Activated naive CD8-positive, alpha-beta T cell (primary cell): ENCODE measurements around the gene ANKAR.
"Not testable (repeated sequence)": the region's sequence is repeated elsewhere in the genome, so short reads cannot be mapped to it uniquely, and the experiment has no call there.

ENCODE experiments used
- H3K27ac Mint-ChIP-seq: one replicate; pipeline ENCODE4 v1.8.0; 2021; ENCODE audit warnings: mixed read lengths
- H3K27me3 Mint-ChIP-seq: one replicate; pipeline ENCODE4 v1.8.0; 2021; ENCODE audit warnings: mixed read lengths
- H3K36me3 Mint-ChIP-seq: one replicate; pipeline ENCODE4 v1.8.0; 2021; ENCODE audit warnings: mixed read lengths
- H3K4me1 Mint-ChIP-seq: one replicate; pipeline ENCODE4 v1.8.0; 2021; ENCODE audit warnings: low read depth, mixed read lengths
- H3K4me3 Mint-ChIP-seq: one replicate; pipeline ENCODE4 v1.8.0; 2021; ENCODE audit warnings: mild to moderate bottlenecking, mixed read lengths
- H3K9me3 Mint-ChIP-seq: one replicate; pipeline ENCODE4 v1.8.0; 2021; ENCODE audit warnings: low read depth, mixed read lengths

The ANKAR gene

GRCh38 chr2:189648846-189649509 is 25.5 kb upstream of the ANKAR start:
- no peak overlapping the region for H3K4me3 Mint-ChIP-seq
- peaks cover 16% of the 10 kb centered on the region for H3K9me3 Mint-ChIP-seq
- peaks cover 1% of the 10 kb centered on the region for H3K27me3 Mint-ChIP-seq
- no peaks in the 10 kb centered on the region for H3K4me1 Mint-ChIP-seq
- H3K36me3 Mint-ChIP-seq: peaks cover 8% of the 10 kb centered on the region
- no peak overlapping the region for H3K27ac Mint-ChIP-seq

DNA sequence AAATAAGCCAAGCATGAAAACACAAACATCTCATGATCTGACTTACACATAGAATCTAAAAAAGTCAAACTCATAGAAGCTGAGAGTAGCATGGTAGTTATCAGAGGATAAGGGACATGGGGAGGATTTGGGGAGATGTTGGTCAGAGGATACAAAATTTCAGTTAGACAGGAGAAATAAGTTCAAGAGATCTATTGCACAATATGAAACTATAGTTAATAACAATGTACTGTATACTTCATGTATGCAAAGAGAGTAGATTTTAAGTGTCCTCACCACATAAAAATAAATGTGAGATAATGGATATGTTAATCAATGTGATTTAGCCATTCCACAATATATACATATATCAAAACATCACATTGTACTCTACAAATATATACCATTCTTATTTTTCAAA is 23.2 kb upstream of the ANKAR start:
- Mint-ChIP-seq H3K9me3 (peaks cover 16% of the 10 kb centered on the region), H3K4me1 (peaks cover 6% of the 10 kb centered on the region), H3K4me3 (no peak overlapping the region), H3K27me3 (no peaks in the 10 kb centered on the region), H3K27ac (no peak overlapping the region), H3K36me3 (peaks cover 8% of the 10 kb centered on the region)

DNA sequence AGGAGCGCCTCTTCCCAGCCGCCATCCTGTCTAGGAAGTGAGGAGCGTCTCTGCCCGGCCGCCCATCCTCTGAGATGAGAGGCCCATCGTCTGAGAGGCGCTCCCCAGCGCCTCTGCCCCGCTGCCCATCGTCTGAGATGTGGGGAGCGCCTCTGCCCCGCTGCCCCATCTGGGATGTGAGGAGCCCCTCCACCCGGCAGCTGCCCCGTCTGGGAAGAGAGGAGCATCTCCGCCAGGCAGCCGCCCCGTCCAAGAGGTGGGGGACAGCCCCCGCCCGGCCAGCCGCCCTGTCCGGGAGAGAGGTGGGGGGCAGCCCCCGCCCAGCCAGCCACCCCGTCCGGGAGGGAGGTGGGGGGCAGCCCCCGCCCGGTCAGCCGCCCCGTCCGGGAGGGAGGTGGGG is 21.0 kb upstream of the ANKAR start:
- H3K4me3 Mint-ChIP-seq, H3K27ac Mint-ChIP-seq, H3K27me3 Mint-ChIP-seq, H3K36me3 Mint-ChIP-seq: not testable (repeated sequence)
- peaks cover 25% of the 10 kb centered on the region for H3K4me1 Mint-ChIP-seq
- peaks cover 16% of the 10 kb centered on the region for H3K9me3 Mint-ChIP-seq

GRCh38 chr2:189654641-189655040 is 19.8 kb upstream of the ANKAR start:
- H3K9me3 Mint-ChIP-seq: peaks cover 16% of the 10 kb centered on the region
- H3K27ac Mint-ChIP-seq: no peak overlapping the region
- H3K4me1 Mint-ChIP-seq: peaks cover 33% of the 10 kb centered on the region

DNA sequence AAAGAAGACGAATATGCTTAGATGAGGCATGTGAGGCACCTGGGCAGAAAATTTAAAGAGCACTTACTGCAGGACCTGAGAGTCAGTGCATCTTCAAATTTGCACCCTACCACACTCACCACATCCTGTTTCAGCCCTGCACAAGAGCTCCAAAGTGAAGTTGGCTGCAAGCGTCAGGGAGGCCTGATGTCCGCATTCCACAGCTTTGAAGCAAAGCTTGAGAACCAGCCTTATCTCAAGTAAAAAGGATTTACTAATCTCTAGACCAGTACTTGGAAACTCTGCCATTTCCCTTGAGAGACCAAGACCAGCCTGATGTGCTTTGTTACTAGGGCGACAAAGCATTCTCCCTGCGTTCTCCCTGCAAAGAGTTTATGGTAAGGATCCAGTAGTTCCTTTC is 16.6 kb upstream of the ANKAR start:
- Mint-ChIP-seq H3K36me3 (no peaks in the 10 kb centered on the region), H3K4me3 (peak overlapping the region; percentile 36), H3K27ac (peak overlapping the region; percentile 74), H3K9me3 (no peaks in the 10 kb centered on the region), H3K4me1 (peaks cover 37% of the 10 kb centered on the region), H3K27me3 (no peaks in the 10 kb centered on the region)

More at GRCh38 chr2:189654641-189655040, 19.8 kb upstream of the ANKAR start:
- Mint-ChIP-seq H3K27me3 (no peaks in the 10 kb centered on the region), H3K36me3 (peaks cover 8% of the 10 kb centered on the region), H3K4me3 (no peak overlapping the region)

GRCh38 chr2:189658306-189659212 is 15.9 kb upstream of the ANKAR start:
- H3K27ac Mint-ChIP-seq: peak overlapping the region; percentile 74
- no peaks in the 10 kb centered on the region for H3K27me3 Mint-ChIP-seq
- peak overlapping the region; percentile 36 for H3K4me3 Mint-ChIP-seq
- no peaks in the 10 kb centered on the region for H3K36me3 Mint-ChIP-seq
- peaks cover 41% of the 10 kb centered on the region for H3K4me1 Mint-ChIP-seq
- no peaks in the 10 kb centered on the region for H3K9me3 Mint-ChIP-seq

- no peaks in the 10 kb centered on the region for H3K36me3 Mint-ChIP-seq
- H3K4me1 Mint-ChIP-seq: peaks cover 48% of the 10 kb centered on the region
- H3K9me3 Mint-ChIP-seq: no peaks in the 10 kb centered on the region
- H3K4me3 Mint-ChIP-seq: no peak overlapping the region
- H3K27me3 Mint-ChIP-seq: no peaks in the 10 kb centered on the region
- H3K27ac Mint-ChIP-seq: peak overlapping the region; percentile 67
Measured at GRCh38 chr2:189659734-189660133, 14.7 kb upstream of the ANKAR start.

DNA sequence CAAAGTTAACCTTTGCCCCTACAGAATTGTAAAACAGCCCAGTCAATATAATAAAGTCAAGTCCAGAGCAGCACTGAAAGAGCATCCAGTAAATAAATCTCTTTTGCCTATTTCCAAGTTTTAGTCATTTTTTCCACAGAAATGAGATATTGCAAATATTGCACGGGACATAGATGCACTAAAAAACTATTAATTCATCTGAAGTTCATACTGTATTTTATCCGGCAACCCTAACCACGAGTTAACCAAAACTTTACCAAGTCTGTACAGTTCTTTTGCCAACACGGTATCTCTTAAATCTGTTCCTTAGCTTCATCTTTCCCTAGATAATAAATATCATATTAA is 13.7 kb upstream of the ANKAR start:
- no peaks in the 10 kb centered on the region for H3K36me3 Mint-ChIP-seq
- H3K9me3 Mint-ChIP-seq: no peaks in the 10 kb centered on the region
- H3K4me3 Mint-ChIP-seq: no peak overlapping the region
- no peaks in the 10 kb centered on the region for H3K27me3 Mint-ChIP-seq
- no peak overlapping the region for H3K27ac Mint-ChIP-seq
- peaks cover 54% of the 10 kb centered on the region for H3K4me1 Mint-ChIP-seq

GRCh38 chr2:189661148-189661956 is 13.1 kb upstream of the ANKAR start, which contains the start of gene ASNSD1:
Gene ASNSD1, plus strand, starts transcription at chr2:189661459. Its CDS starts 4,674 bp downstream, at chr2:189666133.
- no peak within 1 kb of the TSS for H3K4me3 Mint-ChIP-seq
- H3K4me1 Mint-ChIP-seq: peaks cover 54% of the 10 kb centered on the region
- H3K27me3 Mint-ChIP-seq: no peaks in the 10 kb centered on the region
- no peaks in the 10 kb centered on the region for H3K9me3 Mint-ChIP-seq
- no peak within 1 kb of the TSS for H3K27ac Mint-ChIP-seq
- no peaks in the 10 kb centered on the region for H3K36me3 Mint-ChIP-seq

- no peaks in the 10 kb centered on the region for H3K9me3 Mint-ChIP-seq
- H3K36me3 Mint-ChIP-seq: no peaks in the 10 kb centered on the region
- H3K27me3 Mint-ChIP-seq: no peaks in the 10 kb centered on the region
- no peak overlapping the region for H3K27ac Mint-ChIP-seq
- no peak overlapping the region for H3K4me3 Mint-ChIP-seq
- peaks cover 53% of the 10 kb centered on the region for H3K4me1 Mint-ChIP-seq
Measured at GRCh38 chr2:189661957-189662321, 12.5 kb upstream of the ANKAR start.

- Mint-ChIP-seq H3K27me3 (no peaks in the 10 kb centered on the region), H3K9me3 (no peaks in the 10 kb centered on the region), H3K36me3 (no peaks in the 10 kb centered on the region), H3K4me3 (no peak overlapping the region), H3K4me1 (peaks cover 49% of the 10 kb centered on the region), H3K27ac (no peak overlapping the region)
Measured at GRCh38 chr2:189662669-189663226, 11.7 kb upstream of the ANKAR start.

DNA sequence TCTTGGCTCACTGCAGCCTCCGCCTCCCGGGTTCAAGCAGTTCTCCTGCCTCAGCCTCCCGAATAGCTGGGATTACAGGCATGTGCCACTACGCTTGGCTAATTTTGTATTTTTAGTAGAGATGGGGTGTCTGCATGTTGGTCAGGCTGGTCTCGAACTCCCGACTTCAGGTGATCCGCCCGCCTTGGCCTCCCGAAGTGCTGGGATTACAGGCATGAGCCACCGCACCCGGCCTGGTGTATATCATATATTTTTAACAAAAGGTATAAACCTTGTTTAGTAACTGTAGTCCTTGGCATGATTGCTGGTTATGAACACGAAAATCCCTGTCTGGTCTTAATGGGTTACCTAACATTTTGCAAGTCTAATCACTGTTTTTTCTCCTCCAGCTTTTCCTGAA is 11.2 kb upstream of the ANKAR start:
- Mint-ChIP-seq H3K4me3 (peak overlapping the region; percentile 71), H3K27ac (peak overlapping the region; percentile 46)
- not testable (repeated sequence) for H3K27me3 Mint-ChIP-seq

GRCh38 chr2:189669913-189670312 is 4.6 kb upstream of the ANKAR start:
- no peak overlapping the region for H3K4me3 Mint-ChIP-seq
- no peaks in the 10 kb centered on the region for H3K27me3 Mint-ChIP-seq
- H3K9me3 Mint-ChIP-seq: no peaks in the 10 kb centered on the region
- peaks cover 2% of the 10 kb centered on the region for H3K36me3 Mint-ChIP-seq
- H3K27ac Mint-ChIP-seq: no peak overlapping the region
- H3K4me1 Mint-ChIP-seq: peaks cover 25% of the 10 kb centered on the region

More for the DNA sequence above, 11.2 kb upstream of the ANKAR start:
- peaks cover 43% of the 10 kb centered on the region for H3K4me1 Mint-ChIP-seq
- H3K36me3 Mint-ChIP-seq, H3K9me3 Mint-ChIP-seq: not testable (repeated sequence)

DNA sequence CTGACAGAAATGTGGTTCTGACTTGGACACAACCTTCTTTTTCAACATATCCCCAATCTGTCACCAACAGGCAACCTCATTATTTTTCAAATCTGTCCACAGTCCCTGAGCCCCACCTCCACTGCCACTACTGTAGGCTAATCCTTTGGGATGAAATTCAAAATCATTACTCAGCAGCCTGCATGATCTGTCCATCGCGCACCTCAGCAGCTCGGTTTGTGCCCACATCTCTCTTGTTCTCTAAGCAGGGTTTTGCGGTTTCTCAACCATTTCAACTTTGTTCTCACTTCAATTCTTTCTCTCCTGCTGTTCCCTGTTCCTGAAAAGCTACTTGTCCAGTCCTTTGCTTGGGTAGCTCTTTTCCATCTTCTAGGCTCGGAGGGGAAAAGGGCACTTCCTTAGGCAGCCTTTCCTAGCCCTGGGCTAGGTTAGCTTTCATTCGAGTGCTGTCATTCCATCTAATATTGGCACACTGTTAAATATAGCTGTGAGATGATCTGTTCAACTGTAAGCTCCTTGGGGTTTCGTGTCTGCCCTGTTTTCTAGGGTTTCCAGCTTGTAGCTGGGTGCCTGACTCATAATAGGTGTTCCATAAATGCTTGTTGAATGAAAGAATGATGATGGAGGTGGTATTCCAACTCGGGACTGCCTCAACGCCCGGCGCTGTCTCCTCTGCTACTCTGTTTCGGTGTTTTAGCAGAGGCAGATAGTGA is 653 bp upstream of the ANKAR start:
- peaks cover 9% of the 10 kb centered on the region for H3K9me3 Mint-ChIP-seq
- peaks cover 17% of the 10 kb centered on the region for H3K36me3 Mint-ChIP-seq
- H3K4me3 Mint-ChIP-seq: peak overlapping the region; percentile 73
- H3K4me1 Mint-ChIP-seq: peaks cover 32% of the 10 kb centered on the region
- no peaks in the 10 kb centered on the region for H3K27me3 Mint-ChIP-seq
- peak overlapping the region; percentile 80 for H3K27ac Mint-ChIP-seq
